Ovary (tissue), 9 donors: ENCODE results near the gene PARP14. TPM values are rescaled to one million over a fixed set of nuclear protein-coding genes. Genes with fewer than 3 reads are reported as not detected.

Experiments
- DNase-seq, 5 donors: peaks; one replicate each; pipeline ENCODE4 v3.0.0-alpha.2; 2019 to 2020
- H3K27ac ChIP-seq, 2 donors: fragments of 200-600 bp; one replicate each; pipeline versions ENCODE4 v1.5.1 to v1.8.0; 2019 to 2022
- H3K27me3 ChIP-seq: fragments of 200-600 bp; one replicate; pipeline ENCODE4 v1.8.0; 2022
- H3K36me3 ChIP-seq: fragments of 200-600 bp; sonication (generic); one replicate; pipeline ENCODE4 v1.5.1; 2019
- H3K4me1 ChIP-seq: one replicate; pipeline ENCODE4 v1.8.1; 2013; ENCODE audit warnings: mild to moderate bottlenecking, moderate library complexity; ENCODE audit not compliant: insufficient read depth
- H3K4me3 ChIP-seq: fragments of 200-600 bp; sonication (generic); one replicate; pipeline ENCODE4 v1.5.1; 2017
- H3K9me3 ChIP-seq, 2 donors: fragments of 200-600 bp in 1 of 2; sonication (generic) in 1 of 2; one replicate each; pipeline versions ENCODE4 v1.5.1 to v1.8.1; 2013 to 2019; ENCODE audit warnings: mild to moderate bottlenecking in 1 of 2, moderate library complexity in 1 of 2
- EP300 ChIP-seq: sonication (generic); formaldehyde crosslinking; IDR thresholded peaks from one replicate; pipeline ENCODE4 v1.6.1; 2017; ENCODE audit warnings: antibody characterized with exemption
- POLR2A ChIP-seq: fragments of 450-650 bp; IDR thresholded peaks from one replicate; pipeline ENCODE4 v1.6.1; 2017; ENCODE audit warnings: antibody characterized with exemption, mild to moderate bottlenecking, moderate library complexity
- WGBS, 3 donors: extraction: QIAGEN DNeasy Blood & Tissue Kit in 1 of 3; methylation state at CpG; one replicate each; pipeline versions ENCODE4 v1.1.5 to v1.1.7; 2013 to 2017; 5-methylcytosine and 5-hydroxymethylcytosine counted together
- intact Hi-C, 4 donors: fragments of 100-400 bp; cut with DNase I; formaldehyde crosslinking; loops; one replicate each; pipeline versions ENCODE4 v1.11.0 to v1.15.1; 2022 to 2023
- polyA plus RNA-seq, 2 donors: library from polyadenylated mRNA; stranded (reverse); fragments of 200-250 nt in 1 of 2; fragments of 350-450 nt in 1 of 2; fragmentation: Illumina TruSeq in 1 of 2; extraction: RNeasy Lipid Tissue Mini Kit (QIAGEN cat#74804) in 1 of 2; gene quantifications; one replicate each; pipeline ENCODE4 v1.2.3, GENCODE V29; 2013 to 2014
- total RNA-seq, 7 donors: library from RNA; depleted of rRNA in 2 of 7; stranded (reverse); fragments of >200 nt in 2 of 7; fragmentation: NEBNext Ultra II Directional in 3 of 7; extraction: Animal tissue kit (Norgen Biotek cat#: 25700) in 3 of 7; gene quantifications; one replicate each; pipeline versions ENCODE4 v1.1.0 to v1.2.4, GENCODE V29; 2016 to 2023
- TF ChIP-seq, protein P1 (sequence below), 3 donors: fragments of 450-650 bp in 2 of 3; fragments of 200-600 bp in 1 of 3; IDR thresholded peaks; one replicate each; pipeline versions ENCODE4 v1.5.1 to v1.8.0; 2016 to 2022; ENCODE audit warnings: antibody characterized with exemption in 3 of 3, mild to moderate bottlenecking in 1 of 3
- donor health status: DM: no; HTN: no; CAD: no; lungs with moderate emphysema.
- donor health status: DM: no; HTN: no; CAD: no.
- donor health status: Bipolar disorder and iron deficiency.
- donor health status: DM: yes; HTN: yes; CAD: no.
- donor health status: DM: no; HTN: no; CAD: no.
- donor health status: DM: yes; HTN: yes; CAD: no.

The PARP14 gene
- total and polyA plus RNA-seq, 9 donors = 9.3 to 41.3 (median 27.5) TPM

DNA sequence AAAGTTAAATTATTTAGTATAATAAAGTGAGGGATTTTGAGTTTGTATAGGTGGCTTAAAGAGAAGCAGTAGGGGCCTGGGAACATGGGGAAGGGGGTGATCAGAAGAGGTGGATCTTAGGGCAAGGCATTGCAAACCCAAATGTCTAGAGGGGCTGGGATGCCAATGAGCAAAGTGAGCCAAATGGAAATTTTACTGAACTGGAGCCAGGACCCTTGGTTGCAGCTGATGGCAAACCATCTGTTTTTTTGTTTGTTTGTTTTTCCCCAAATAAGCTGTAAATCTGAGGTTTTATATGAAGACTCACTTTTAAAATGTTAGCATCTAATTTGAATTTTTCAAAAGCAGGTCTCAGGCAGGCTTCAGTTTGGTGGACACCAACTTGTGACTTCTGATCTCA is 14.8 kb upstream of the PARP14 start:
- no peak for DNase-seq
- Histone ChIP-seq H3K4me3 (no peak overlapping the region), H3K36me3 (no peaks in the 10 kb centered on the region), H3K9me3 (no peaks in the 10 kb centered on the region), H3K4me1 (no peaks in the 10 kb centered on the region), H3K27ac (no peak overlapping the region), H3K27me3 (no peaks in the 10 kb centered on the region)
- intact Hi-C loops = no loop called here
- TF ChIP-seq POLR2A (no peak), EP300 (no peak)
- TF ChIP-seq, protein P1, sequence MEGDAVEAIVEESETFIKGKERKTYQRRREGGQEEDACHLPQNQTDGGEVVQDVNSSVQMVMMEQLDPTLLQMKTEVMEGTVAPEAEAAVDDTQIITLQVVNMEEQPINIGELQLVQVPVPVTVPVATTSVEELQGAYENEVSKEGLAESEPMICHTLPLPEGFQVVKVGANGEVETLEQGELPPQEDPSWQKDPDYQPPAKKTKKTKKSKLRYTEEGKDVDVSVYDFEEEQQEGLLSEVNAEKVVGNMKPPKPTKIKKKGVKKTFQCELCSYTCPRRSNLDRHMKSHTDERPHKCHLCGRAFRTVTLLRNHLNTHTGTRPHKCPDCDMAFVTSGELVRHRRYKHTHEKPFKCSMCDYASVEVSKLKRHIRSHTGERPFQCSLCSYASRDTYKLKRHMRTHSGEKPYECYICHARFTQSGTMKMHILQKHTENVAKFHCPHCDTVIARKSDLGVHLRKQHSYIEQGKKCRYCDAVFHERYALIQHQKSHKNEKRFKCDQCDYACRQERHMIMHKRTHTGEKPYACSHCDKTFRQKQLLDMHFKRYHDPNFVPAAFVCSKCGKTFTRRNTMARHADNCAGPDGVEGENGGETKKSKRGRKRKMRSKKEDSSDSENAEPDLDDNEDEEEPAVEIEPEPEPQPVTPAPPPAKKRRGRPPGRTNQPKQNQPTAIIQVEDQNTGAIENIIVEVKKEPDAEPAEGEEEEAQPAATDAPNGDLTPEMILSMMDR (IDR thresholded peaks at IDR 0.05) = no peak

- no peak for DNase-seq
- no peaks in the 10 kb centered on the region for H3K27me3 ChIP-seq
- no peaks in the 10 kb centered on the region for H3K36me3 ChIP-seq
- no peaks in the 10 kb centered on the region for H3K4me1 ChIP-seq
- 74 to 80% (median 77%) methylated on average over 8 of the region's 8 CpGs for WGBS, 3 donors
- no peak overlapping the region for H3K27ac ChIP-seq
- intact Hi-C loops = no loop called here
- H3K4me3 ChIP-seq = no peak overlapping the region
- no peaks in the 10 kb centered on the region for H3K9me3 ChIP-seq
- no peak for TF ChIP-seq EP300
- no peak for TF ChIP-seq POLR2A
- TF ChIP-seq, protein P1 (IDR thresholded peaks at IDR 0.05) = no peak
These were observed 11.5 kb upstream of the PARP14 start for GRCh38 chr3:122668930-122669730.

- Histone ChIP-seq H3K9me3 (no peaks in the 10 kb centered on the region), H3K27me3 (no peaks in the 10 kb centered on the region), H3K4me3 (no peak overlapping the region), H3K4me1 (no peaks in the 10 kb centered on the region), H3K27ac (no peak overlapping the region), H3K36me3 (no peaks in the 10 kb centered on the region)
- no peak for DNase-seq
- intact Hi-C loops = no loop called here
- no peak for TF ChIP-seq EP300
- TF ChIP-seq POLR2A = no peak
- TF ChIP-seq, protein P1 (IDR thresholded peaks at IDR 0.05) = no peak
- WGBS, 3 donors = 28 to 34% (median 32%) methylated on average over 2 of the region's 2 CpGs
These were observed 9.1 kb upstream of the PARP14 start for GRCh38 chr3:122671553-122671952.

DNA sequence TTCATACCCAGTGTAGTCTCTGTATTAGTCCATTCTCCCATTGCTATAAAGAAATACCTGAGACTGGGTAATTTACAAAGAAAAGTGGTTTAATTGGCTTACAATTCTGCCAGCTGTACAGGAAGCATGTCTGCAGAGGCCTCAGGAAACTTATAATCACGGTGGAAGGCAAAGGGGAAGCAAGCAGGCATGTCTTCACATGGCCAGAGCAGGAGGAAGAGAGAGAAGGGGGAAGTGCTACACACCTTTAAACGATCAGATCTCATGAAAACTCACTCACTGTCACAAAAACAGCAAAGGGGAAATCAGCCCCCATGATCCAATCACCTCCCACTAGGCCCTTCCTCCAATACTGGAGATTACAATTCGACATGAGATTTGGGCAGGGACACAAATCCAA is 6.3 kb upstream of the PARP14 start:
- WGBS, 3 donors = 59 to 70% (median 65%) methylated on average over 3 of the region's 3 CpGs
- no peaks in the 10 kb centered on the region for H3K4me1 ChIP-seq
- no peak for DNase-seq
- no peaks in the 10 kb centered on the region for H3K9me3 ChIP-seq
- no peaks in the 10 kb centered on the region for H3K27me3 ChIP-seq
- intact Hi-C loops = no loop called here
- H3K36me3 ChIP-seq = no peaks in the 10 kb centered on the region
- no peak overlapping the region for H3K27ac ChIP-seq
- no peak overlapping the region for H3K4me3 ChIP-seq
- TF ChIP-seq POLR2A (no peak), EP300 (no peak)
- TF ChIP-seq, protein P1 (IDR thresholded peaks at IDR 0.05) = no peak
